B cell (primary cell): ENCODE measurements around the gene CRTC2. TPM values are rescaled to one million over a fixed set of nuclear protein-coding genes. Genes with fewer than 3 reads are reported as not detected.

Experiments
- ATAC-seq: fragments of 200-7000 bp; cut with Tn5 transposase; one replicate; pipeline ENCODE4 v1.10.0; 2021; ENCODE audit warnings: low read depth, mild to moderate bottlenecking, moderate number of reproducible peaks, moderate library complexity
- CTCF ChIA-PET: fragments of 350-600 bp; sonication (Branson Sonifier 250); formaldehyde crosslinking; loops from one replicate; lab custom pipeline; 2021; ENCODE audit warnings: antibody characterized with exemption, inconsistent platforms; lab: Charles Lee
- POLR2A ChIA-PET: fragments of 350-600 bp; sonication (Branson Sonifier 250); formaldehyde crosslinking; loops from one replicate; lab custom pipeline; 2021; ENCODE audit warnings: antibody characterized with exemption; lab: Charles Lee
- DNase-seq: peaks from one replicate; pipeline ENCODE4 v3.0.0; 2013
- H2AFZ ChIP-seq: 2 replicates; pipeline ENCODE4 v1.6.1; 2012; ENCODE audit warnings: mild to moderate bottlenecking, low read depth, low read length; ENCODE audit not compliant: insufficient read depth, poor library complexity, severe bottlenecking
- H3K27ac ChIP-seq, 2 donors: 1 replicate in 1 of 2; 2 replicates in 1 of 2; pipeline ENCODE4 v1.5.1; 2012 to 2013; ENCODE audit warnings: low read length in 2 of 2, mild to moderate bottlenecking in 2 of 2, moderate library complexity in 1 of 2
- H3K27me3 ChIP-seq, 4 experiments: fragments of 200-600 bp in 1 of 4; sonication (generic) in 1 of 4; replicated peaks in 1 of 4; 1 replicate in 2 of 4; 2 replicates in 2 of 4; pipeline versions ENCODE4 v1.6.1 to v1.7.0; 2013 to 2016; ENCODE audit warnings: low read length in 3 of 4, mild to moderate bottlenecking in 2 of 4, mixed read lengths in 1 of 4, moderate library complexity in 1 of 4; ENCODE audit not compliant: insufficient read depth in 4 of 4, control insufficient read depth in 3 of 4; ENCODE audit errors: control extremely low read depth in 1 of 4
- H3K36me3 ChIP-seq, 2 experiments: replicated peaks in 1 of 2; 1 replicate in 1 of 2; 2 replicates in 1 of 2; pipeline versions ENCODE4 v1.6.1 to v1.7.1; 2013; ENCODE audit warnings: low read length in 1 of 2; ENCODE audit not compliant: insufficient read depth in 2 of 2, control insufficient read depth in 1 of 2; ENCODE audit errors: control extremely low read depth in 1 of 2, extremely low read depth in 1 of 2
- H3K4me1 ChIP-seq, 2 donors: fragments of 200-600 bp in 1 of 2; sonication (generic) in 1 of 2; 1 replicate in 1 of 2; 2 replicates in 1 of 2; pipeline versions ENCODE4 v1.5.1 to v1.6.1; 2013 to 2017; ENCODE audit warnings: low read length in 2 of 2; ENCODE audit not compliant: control insufficient read depth in 2 of 2, insufficient read depth in 2 of 2
- H3K4me2 ChIP-seq: replicated peaks from 2 replicates; pipeline ENCODE3; 2012; ENCODE audit warnings: mild to moderate bottlenecking, low read depth, low read length; ENCODE audit not compliant: poor library complexity, severe bottlenecking
- H3K4me3 ChIP-seq, 5 experiments: fragments of 200-600 bp in 1 of 5; sonication (generic) in 1 of 5; 1 replicate in 3 of 5; 2 replicates in 2 of 5; pipeline versions ENCODE4 v1.5.1 to v1.7.0; 2011 to 2016; ENCODE audit warnings: low read length in 4 of 5, mild to moderate bottlenecking in 4 of 5, low read depth in 2 of 5, control low read depth in 1 of 5, moderate library complexity in 1 of 5; ENCODE audit not compliant: insufficient read depth in 1 of 5; ENCODE audit errors: control extremely low read depth in 1 of 5, extremely low read depth in 1 of 5
- H3K79me2 ChIP-seq: fragments of 200-600 bp; sonication (generic); one replicate; pipeline ENCODE4 v1.6.0; 2016; ENCODE audit warnings: low read length; ENCODE audit not compliant: control insufficient read depth, insufficient read depth
- H3K9ac ChIP-seq: fragments of 200-600 bp; sonication (generic); 2 replicates; pipeline ENCODE4 v1.6.1; 2017; ENCODE audit warnings: mild to moderate bottlenecking, low read length, moderate library complexity
- H3K9me3 ChIP-seq, 3 donors: one replicate each; pipeline versions ENCODE4 v1.6.1 to v1.7.1; 2013; ENCODE audit warnings: low read length in 2 of 3; ENCODE audit not compliant: control insufficient read depth in 2 of 3, insufficient read depth in 1 of 3; ENCODE audit errors: control extremely low read depth in 1 of 3
- H4K20me1 ChIP-seq: 2 replicates; pipeline ENCODE4 v1.6.0; 2012; ENCODE audit warnings: mild to moderate bottlenecking, low read length; ENCODE audit not compliant: insufficient read depth, control insufficient read depth, poor library complexity, severe bottlenecking
- H3K27ac Mint-ChIP-seq: one replicate; pipeline ENCODE4 v1.8.0; 2021; ENCODE audit warnings: mixed read lengths
- H3K27me3 Mint-ChIP-seq: one replicate; pipeline ENCODE4 v1.8.0; 2021; ENCODE audit warnings: mixed read lengths
- H3K4me1 Mint-ChIP-seq: one replicate; pipeline ENCODE4 v1.8.0; 2021; ENCODE audit warnings: mixed read lengths
- H3K4me3 Mint-ChIP-seq: one replicate; pipeline ENCODE4 v1.8.0; 2021; ENCODE audit warnings: mixed read lengths
- H3K9me3 Mint-ChIP-seq: one replicate; pipeline ENCODE4 v1.8.0; 2022; ENCODE audit warnings: mixed read lengths; ENCODE audit not compliant: insufficient read depth
- EZH2 ChIP-seq: IDR thresholded peaks from 2 replicates; pipeline ENCODE4 v1.6.1; 2012; ENCODE audit warnings: borderline replicate concordance, low read depth, mild to moderate bottlenecking, moderate library complexity, low read length; ENCODE audit not compliant: insufficient read depth, poor library complexity, severe bottlenecking
- WGBS: methylation state at CpG from one replicate; pipeline ENCODE4 v1.1.5; 2013; ENCODE audit warnings: missing lambda C conversion rate; ENCODE audit not compliant: insufficient coverage; 5-methylcytosine and 5-hydroxymethylcytosine counted together
- intact Hi-C: fragments of 100-400 bp; cut with micrococcal nuclease; formaldehyde crosslinking; loops from one replicate; pipeline ENCODE4 v1.10.0; 2022
- polyA plus RNA-seq: library from polyadenylated mRNA; depleted of rRNA; stranded (reverse); fragments of >200 nt; gene quantifications from 2 replicates; pipeline ENCODE4 v1.2.3, GENCODE V29; 2012
- total RNA-seq, 2 donors: library from RNA; stranded (reverse); fragments of 120-200 nt in 1 of 2; gene quantifications; 1 replicate in 1 of 2; 2 replicates in 1 of 2; pipeline versions ENCODE4 v1.2.3 to v1.2.4, GENCODE V29; 2013 to 2022
- TF ChIP-seq, protein P1 (sequence below): fragments of 200-600 bp; IDR thresholded peaks from one replicate; pipeline ENCODE4 v1.8.0; 2022; ENCODE audit warnings: antibody characterized with exemption, mild to moderate bottlenecking

Gene CRTC2
- total and polyA plus RNA-seq, 2 donors (not counting 1 experiment from before 2014, with no cell fraction given): 94.6 to 157 TPM

DNA sequence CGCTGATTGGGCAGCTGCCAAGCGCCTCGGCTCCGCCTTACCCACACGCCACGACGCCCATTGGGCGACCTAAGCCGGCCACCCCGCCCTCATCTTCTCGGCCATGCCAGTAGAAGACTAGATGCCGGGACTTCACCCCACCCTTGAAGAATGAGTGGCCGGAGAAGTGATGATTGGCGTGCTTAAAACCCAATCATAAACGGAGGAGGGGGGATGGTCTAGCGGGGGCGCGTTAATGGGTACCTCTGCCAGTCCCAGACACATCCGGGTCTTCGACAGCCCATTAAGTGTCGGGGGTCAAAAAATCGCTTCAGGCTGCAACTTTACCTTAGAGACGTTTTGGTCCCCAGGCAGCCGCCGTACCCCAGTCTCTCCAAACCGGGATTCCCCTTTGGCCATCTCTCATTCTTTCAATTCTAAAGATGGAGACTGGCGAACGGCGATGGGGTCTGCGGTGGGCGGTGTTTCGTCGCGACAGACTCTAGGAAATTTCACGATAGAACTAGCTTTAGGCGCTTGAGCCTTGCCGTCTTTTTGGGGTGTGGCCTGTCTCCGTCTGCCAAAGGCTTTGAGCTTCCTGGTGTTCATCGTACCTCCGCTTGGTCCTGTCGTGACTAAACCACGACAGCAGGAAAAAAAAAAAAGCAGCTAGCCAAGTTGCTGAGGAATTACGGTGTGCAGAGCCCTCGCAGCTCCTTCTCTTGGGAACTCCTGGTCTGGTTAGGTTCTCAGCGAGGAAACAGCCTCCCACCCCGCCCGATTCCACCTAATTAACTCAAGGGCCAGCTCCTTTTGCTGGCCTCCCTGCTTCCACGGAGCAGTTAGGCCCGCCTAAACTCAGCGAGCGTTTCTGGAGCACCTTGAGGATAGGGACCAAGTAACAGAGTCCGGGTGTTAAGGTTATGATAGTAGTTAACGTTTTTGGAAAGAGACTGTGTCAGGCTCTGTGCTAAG is 35.2 kb downstream of the CRTC2 start, which contains the start of gene GATAD2B:
GATAD2B (minus strand) TSS at position 1 of the 954 bp plus-strand sequence. CDS start 94,625 bp downstream, outside the sequence.
- H3K27ac ChIP-seq: peak within 1 kb of the TSS; percentile 84 to 99
- H3K4me3 Mint-ChIP-seq: peak within 1 kb of the TSS; percentile 95
- peak within 1 kb of the TSS; percentile 85 to 98 (median 97) for H3K4me3 ChIP-seq
- H3K4me2 ChIP-seq: peak within 1 kb of the TSS; percentile 92
- DNase-seq: peak; percentile 100
- H3K27me3 ChIP-seq: no peaks in the 10 kb centered on the region
- H2AFZ ChIP-seq: peak within 1 kb of the TSS; percentile 92
- no peaks in the 10 kb centered on the region for H3K9me3 ChIP-seq
- peaks cover 57% of the 10 kb centered on the region for H3K79me2 ChIP-seq
- H4K20me1 ChIP-seq: peaks cover 38% of the 10 kb centered on the region
- ChIA-PET POLR2A (interaction anchor here (0.5 to 6.5 kb wide), 18 partner anchors 11 to 243 kb away, joined by 3 to 124 read pairs (median 5); partner anchors contain the start of genes CREB3L4, CRTC2, DENND4B and INTS3), CTCF (interaction anchor here (0.6 to 5.2 kb wide), 11 partner anchors 9 to 257 kb away, joined by 3 to 43 read pairs (median 4); partner anchors contain the start of genes CREB3L4 and DENND4B)
- intact Hi-C loops: loop anchor here (1.0 to 5.0 kb wide), 12 partner anchors 22 to 704 kb away; partner anchors contain the start of genes CREB3L4, CRTC2, ILF2 and JTB
- peaks cover 39 to 41% of the 10 kb centered on the region in 2 donors for H3K4me1 ChIP-seq
- ATAC-seq: peak; percentile 91
- peak within 1 kb of the TSS; percentile 99 for H3K27ac Mint-ChIP-seq
- no peak for TF ChIP-seq EZH2
- TF ChIP-seq, protein P1, sequence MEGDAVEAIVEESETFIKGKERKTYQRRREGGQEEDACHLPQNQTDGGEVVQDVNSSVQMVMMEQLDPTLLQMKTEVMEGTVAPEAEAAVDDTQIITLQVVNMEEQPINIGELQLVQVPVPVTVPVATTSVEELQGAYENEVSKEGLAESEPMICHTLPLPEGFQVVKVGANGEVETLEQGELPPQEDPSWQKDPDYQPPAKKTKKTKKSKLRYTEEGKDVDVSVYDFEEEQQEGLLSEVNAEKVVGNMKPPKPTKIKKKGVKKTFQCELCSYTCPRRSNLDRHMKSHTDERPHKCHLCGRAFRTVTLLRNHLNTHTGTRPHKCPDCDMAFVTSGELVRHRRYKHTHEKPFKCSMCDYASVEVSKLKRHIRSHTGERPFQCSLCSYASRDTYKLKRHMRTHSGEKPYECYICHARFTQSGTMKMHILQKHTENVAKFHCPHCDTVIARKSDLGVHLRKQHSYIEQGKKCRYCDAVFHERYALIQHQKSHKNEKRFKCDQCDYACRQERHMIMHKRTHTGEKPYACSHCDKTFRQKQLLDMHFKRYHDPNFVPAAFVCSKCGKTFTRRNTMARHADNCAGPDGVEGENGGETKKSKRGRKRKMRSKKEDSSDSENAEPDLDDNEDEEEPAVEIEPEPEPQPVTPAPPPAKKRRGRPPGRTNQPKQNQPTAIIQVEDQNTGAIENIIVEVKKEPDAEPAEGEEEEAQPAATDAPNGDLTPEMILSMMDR: no peak
- peak within 1 kb of the TSS; percentile 97 for H3K9ac ChIP-seq
- no peaks in the 10 kb centered on the region for H3K9me3 Mint-ChIP-seq
- under 1% methylated on average over 42 of the region's 53 CpGs for WGBS
- H3K27me3 Mint-ChIP-seq: no peaks in the 10 kb centered on the region
- H3K4me1 Mint-ChIP-seq: peaks cover 43% of the 10 kb centered on the region
- H3K36me3 ChIP-seq: peaks cover 0 to 4% of the 10 kb centered on the region in 2 experiments
